Stimulated activated naive CD8-positive, alpha-beta T cell treated with anti-CD3 and anti-CD28 coated beads, Interleukin-15, Interleukin-2, amounts not matched to agents 100 ng/mL and 50 ng/mL, for 24 hours (primary cell): Measurements from ENCODE around the gene CAB39L.

Source experiments
- H3K27ac Mint-ChIP-seq: one replicate; pipeline ENCODE4 v1.8.0; 2021; ENCODE audit warnings: mild to moderate bottlenecking, mixed read lengths
- H3K27me3 Mint-ChIP-seq: one replicate; pipeline ENCODE4 v1.8.0; 2021; ENCODE audit warnings: mixed read lengths
- H3K36me3 Mint-ChIP-seq: one replicate; pipeline ENCODE4 v1.8.0; 2021; ENCODE audit warnings: low read depth, mixed read lengths
- H3K4me1 Mint-ChIP-seq: one replicate; pipeline ENCODE4 v1.8.0; 2021; ENCODE audit warnings: low read depth, mixed read lengths
- H3K4me3 Mint-ChIP-seq: one replicate; pipeline ENCODE4 v1.8.0; 2021; ENCODE audit warnings: mild to moderate bottlenecking, mixed read lengths
- H3K9me3 Mint-ChIP-seq: one replicate; pipeline ENCODE4 v1.8.0; 2021; ENCODE audit warnings: mixed read lengths

Gene CAB39L

GRCh38 chr13:49357694-49358093, 86.2 kb downstream of the CAB39L start:
- Mint-ChIP-seq H3K4me3 (no peak overlapping the region), H3K27ac (no peak overlapping the region), H3K27me3 (no peaks in the 10 kb centered on the region), H3K36me3 (peaks cover 5% of the 10 kb centered on the region), H3K9me3 (peaks cover 7% of the 10 kb centered on the region), H3K4me1 (no peaks in the 10 kb centered on the region)

- Mint-ChIP-seq H3K27me3 (no peaks in the 10 kb centered on the region), H3K4me1 (peaks cover 9% of the 10 kb centered on the region), H3K27ac (no peak overlapping the region), H3K36me3 (no peaks in the 10 kb centered on the region), H3K9me3 (peaks cover 3% of the 10 kb centered on the region), H3K4me3 (no peak overlapping the region)
Observed at GRCh38 chr13:49356223-49356622, 87.6 kb downstream of the CAB39L start.

GRCh38 chr13:49354719-49355118, 89.1 kb downstream of the CAB39L start:
- no peak overlapping the region for H3K4me3 Mint-ChIP-seq
- H3K9me3 Mint-ChIP-seq: peaks cover 3% of the 10 kb centered on the region
- no peaks in the 10 kb centered on the region for H3K27me3 Mint-ChIP-seq
- no peak overlapping the region for H3K27ac Mint-ChIP-seq
- H3K4me1 Mint-ChIP-seq: peaks cover 9% of the 10 kb centered on the region
- no peaks in the 10 kb centered on the region for H3K36me3 Mint-ChIP-seq

GRCh38 chr13:49353908-49354307, 90.0 kb downstream of the CAB39L start:
- H3K36me3 Mint-ChIP-seq: no peaks in the 10 kb centered on the region
- no peaks in the 10 kb centered on the region for H3K27me3 Mint-ChIP-seq
- no peak overlapping the region for H3K27ac Mint-ChIP-seq
- H3K4me1 Mint-ChIP-seq: peaks cover 9% of the 10 kb centered on the region
- H3K4me3 Mint-ChIP-seq: no peak overlapping the region
- peaks cover 3% of the 10 kb centered on the region for H3K9me3 Mint-ChIP-seq

- Mint-ChIP-seq H3K27me3 (no peaks in the 10 kb centered on the region), H3K27ac (no peak overlapping the region), H3K4me1 (peaks cover 9% of the 10 kb centered on the region), H3K4me3 (no peak overlapping the region), H3K9me3 (peaks cover 3% of the 10 kb centered on the region), H3K36me3 (no peaks in the 10 kb centered on the region)
Observed at GRCh38 chr13:49351871-49352270, 92.0 kb downstream of the CAB39L start.

- H3K4me3 Mint-ChIP-seq: no peak overlapping the region
- H3K36me3 Mint-ChIP-seq: no peaks in the 10 kb centered on the region
- H3K27ac Mint-ChIP-seq: no peak overlapping the region
- no peaks in the 10 kb centered on the region for H3K27me3 Mint-ChIP-seq
- peaks cover 9% of the 10 kb centered on the region for H3K4me1 Mint-ChIP-seq
- no peaks in the 10 kb centered on the region for H3K9me3 Mint-ChIP-seq
Observed at GRCh38 chr13:49348751-49349150, 95.1 kb downstream of the CAB39L start.

- Mint-ChIP-seq H3K27ac (no peak overlapping the region), H3K4me1 (peaks cover 9% of the 10 kb centered on the region), H3K27me3 (no peaks in the 10 kb centered on the region), H3K9me3 (no peaks in the 10 kb centered on the region), H3K4me3 (no peak overlapping the region), H3K36me3 (no peaks in the 10 kb centered on the region)
Observed at GRCh38 chr13:49347650-49348385, 96.0 kb downstream of the CAB39L start.

GRCh38 chr13:49346460-49346859, 97.4 kb downstream of the CAB39L start:
- Mint-ChIP-seq H3K27me3 (no peaks in the 10 kb centered on the region), H3K36me3 (no peaks in the 10 kb centered on the region), H3K9me3 (no peaks in the 10 kb centered on the region), H3K27ac (no peak overlapping the region), H3K4me1 (peaks cover 2% of the 10 kb centered on the region), H3K4me3 (no peak overlapping the region)

GRCh38 chr13:49343731-49344130, 100.1 kb downstream of the CAB39L start:
- peaks cover 1% of the 10 kb centered on the region for H3K36me3 Mint-ChIP-seq
- H3K4me3 Mint-ChIP-seq: no peak overlapping the region
- no peaks in the 10 kb centered on the region for H3K27me3 Mint-ChIP-seq

GRCh38 chr13:49343255-49343654, 100.6 kb downstream of the CAB39L start:
- Mint-ChIP-seq H3K4me1 (no peaks in the 10 kb centered on the region), H3K27ac (no peak overlapping the region), H3K27me3 (no peaks in the 10 kb centered on the region), H3K9me3 (no peaks in the 10 kb centered on the region), H3K36me3 (peaks cover 3% of the 10 kb centered on the region), H3K4me3 (no peak overlapping the region)

More at GRCh38 chr13:49343731-49344130, 100.1 kb downstream of the CAB39L start:
- Mint-ChIP-seq H3K4me1 (no peaks in the 10 kb centered on the region), H3K27ac (no peak overlapping the region), H3K9me3 (no peaks in the 10 kb centered on the region)

GRCh38 chr13:49342454-49342853, 101.4 kb downstream of the CAB39L start:
- H3K4me3 Mint-ChIP-seq: no peak overlapping the region
- no peaks in the 10 kb centered on the region for H3K9me3 Mint-ChIP-seq
- H3K27ac Mint-ChIP-seq: no peak overlapping the region
- H3K27me3 Mint-ChIP-seq: no peaks in the 10 kb centered on the region
- no peaks in the 10 kb centered on the region for H3K4me1 Mint-ChIP-seq
- peaks cover 3% of the 10 kb centered on the region for H3K36me3 Mint-ChIP-seq

- no peaks in the 10 kb centered on the region for H3K27me3 Mint-ChIP-seq
- no peak overlapping the region for H3K27ac Mint-ChIP-seq
- H3K4me1 Mint-ChIP-seq: no peaks in the 10 kb centered on the region
- H3K4me3 Mint-ChIP-seq: no peak overlapping the region
- H3K9me3 Mint-ChIP-seq: no peaks in the 10 kb centered on the region
- H3K36me3 Mint-ChIP-seq: peaks cover 3% of the 10 kb centered on the region
Observed at GRCh38 chr13:49341941-49342340, 101.9 kb downstream of the CAB39L start.

GRCh38 chr13:49341517-49341916, 102.3 kb downstream of the CAB39L start:
- no peak overlapping the region for H3K4me3 Mint-ChIP-seq
- no peaks in the 10 kb centered on the region for H3K4me1 Mint-ChIP-seq
- H3K27ac Mint-ChIP-seq: no peak overlapping the region
- no peaks in the 10 kb centered on the region for H3K9me3 Mint-ChIP-seq
- peaks cover 3% of the 10 kb centered on the region for H3K36me3 Mint-ChIP-seq
- H3K27me3 Mint-ChIP-seq: no peaks in the 10 kb centered on the region

GRCh38 chr13:49340161-49340560, 103.7 kb downstream of the CAB39L start:
- Mint-ChIP-seq H3K27ac (no peak overlapping the region), H3K27me3 (no peaks in the 10 kb centered on the region), H3K4me1 (no peaks in the 10 kb centered on the region), H3K9me3 (no peaks in the 10 kb centered on the region), H3K4me3 (no peak overlapping the region), H3K36me3 (peaks cover 3% of the 10 kb centered on the region)

- H3K27ac Mint-ChIP-seq: no peak overlapping the region
- H3K27me3 Mint-ChIP-seq: no peaks in the 10 kb centered on the region
- no peak overlapping the region for H3K4me3 Mint-ChIP-seq
- H3K36me3 Mint-ChIP-seq: peaks cover 3% of the 10 kb centered on the region
- H3K4me1 Mint-ChIP-seq: no peaks in the 10 kb centered on the region
- H3K9me3 Mint-ChIP-seq: no peaks in the 10 kb centered on the region
Observed at GRCh38 chr13:49336655-49337054, 107.2 kb downstream of the CAB39L start.

GRCh38 chr13:49330546-49330864, 113.4 kb downstream of the CAB39L start:
- H3K27ac Mint-ChIP-seq: no peak overlapping the region
- H3K27me3 Mint-ChIP-seq: no peaks in the 10 kb centered on the region
- H3K4me1 Mint-ChIP-seq: no peaks in the 10 kb centered on the region
- H3K9me3 Mint-ChIP-seq: no peaks in the 10 kb centered on the region
- H3K36me3 Mint-ChIP-seq: no peaks in the 10 kb centered on the region
- no peak overlapping the region for H3K4me3 Mint-ChIP-seq
